ENCODE data around the gene OR10H2.
"Not testable (repeated sequence)": the region's sequence is repeated elsewhere in the genome, so short reads cannot be mapped to it uniquely, and the experiment has no call there.

The OR10H2 gene

GRCh38 chr19:15774159-15774558 lies 46.3 kb downstream of the OR10H2 start:
- H3K27ac ChIP-seq (ENCODE audit: low read depth, low read length); H3K4me1 ChIP-seq (ENCODE audit: insufficient read depth, low read length); H3K9ac ChIP-seq (ENCODE audit: low read depth, low read length); H3K4me3 ChIP-seq (ENCODE audit: low read length); H3K36me3 ChIP-seq (ENCODE audit: insufficient read depth, low read length); H3K27me3 ChIP-seq (ENCODE audit: insufficient read depth, low read length): not testable (repeated sequence)
- peaks cover 82% of the 10 kb centered on the region for H3K9me3 ChIP-seq (ENCODE audit: insufficient read depth, low read depth, low read length)
- 77% methylated on average over 3 of the region's 3 CpGs for WGBS

- no peak overlapping the region for H3K4me3 ChIP-seq (ENCODE audit: low read length)
Measured at GRCh38 chr19:15775249-15775648, 47.4 kb downstream of the OR10H2 start.

GRCh38 chr19:15776264-15776663 lies 48.4 kb downstream of the OR10H2 start:
- 78% methylated on average over 4 of the region's 4 CpGs for WGBS
- peaks cover 82% of the 10 kb centered on the region for H3K9me3 ChIP-seq (ENCODE audit: insufficient read depth, low read depth, low read length)
- H3K4me1 ChIP-seq (ENCODE audit: insufficient read depth, low read length) = no peaks in the 10 kb centered on the region
- no peak overlapping the region for H3K27ac ChIP-seq (ENCODE audit: low read depth, low read length)
- H3K4me3 ChIP-seq (ENCODE audit: low read length) = no peak overlapping the region
- H3K9ac ChIP-seq (ENCODE audit: low read depth, low read length) = no peak overlapping the region
- no peaks in the 10 kb centered on the region for H3K36me3 ChIP-seq (ENCODE audit: insufficient read depth, low read length)
- H3K27me3 ChIP-seq (ENCODE audit: insufficient read depth, low read length) = no peaks in the 10 kb centered on the region

More at GRCh38 chr19:15775249-15775648, 47.4 kb downstream of the OR10H2 start:
- Histone ChIP-seq H3K4me1 (ENCODE audit: insufficient read depth, low read length) (no peaks in the 10 kb centered on the region), H3K36me3 (ENCODE audit: insufficient read depth, low read length) (no peaks in the 10 kb centered on the region), H3K27ac (ENCODE audit: low read depth, low read length) (no peak overlapping the region), H3K27me3 (ENCODE audit: insufficient read depth, low read length) (no peaks in the 10 kb centered on the region), H3K9ac (ENCODE audit: low read depth, low read length) (no peak overlapping the region), H3K9me3 (ENCODE audit: insufficient read depth, low read depth, low read length) (peaks cover 81% of the 10 kb centered on the region)
- 31% methylated on average over 2 of the region's 2 CpGs for WGBS

GRCh38 chr19:15776991-15777970 lies 49.5 kb downstream of the OR10H2 start:
- Histone ChIP-seq H3K36me3 (ENCODE audit: insufficient read depth, low read length) (no peaks in the 10 kb centered on the region), H3K4me3 (ENCODE audit: low read length) (no peak overlapping the region), H3K9me3 (ENCODE audit: insufficient read depth, low read depth, low read length) (peaks cover 86% of the 10 kb centered on the region), H3K27me3 (ENCODE audit: insufficient read depth, low read length) (no peaks in the 10 kb centered on the region), H3K9ac (ENCODE audit: low read depth, low read length) (no peak overlapping the region), H3K27ac (ENCODE audit: low read depth, low read length) (no peak overlapping the region), H3K4me1 (ENCODE audit: insufficient read depth, low read length) (no peaks in the 10 kb centered on the region)
- WGBS = 74% methylated on average over 9 of the region's 9 CpGs

Measured in HUES64 (cell line).